SK-N-SH treated with all-trans-retinoic acid at 6 μM for 48 hours (cell line): ENCODE data around the gene SIRT2.

ENCODE experiments used
- PATZ1 ChIP-seq: fragments of 250-450 bp; sonication (Bioruptor Pico); IDR thresholded peaks from 2 replicates; pipeline ENCODE4 v1.8.0; 2020; ENCODE audit warnings: mild to moderate bottlenecking, moderate library complexity, borderline replicate concordance
- RARB ChIP-seq: fragments of 250-450 bp; sonication (Bioruptor Pico); IDR thresholded peaks from 2 replicates; pipeline ENCODE4 v1.8.0; 2021; ENCODE audit warnings: mild to moderate bottlenecking, moderate library complexity

DNA sequence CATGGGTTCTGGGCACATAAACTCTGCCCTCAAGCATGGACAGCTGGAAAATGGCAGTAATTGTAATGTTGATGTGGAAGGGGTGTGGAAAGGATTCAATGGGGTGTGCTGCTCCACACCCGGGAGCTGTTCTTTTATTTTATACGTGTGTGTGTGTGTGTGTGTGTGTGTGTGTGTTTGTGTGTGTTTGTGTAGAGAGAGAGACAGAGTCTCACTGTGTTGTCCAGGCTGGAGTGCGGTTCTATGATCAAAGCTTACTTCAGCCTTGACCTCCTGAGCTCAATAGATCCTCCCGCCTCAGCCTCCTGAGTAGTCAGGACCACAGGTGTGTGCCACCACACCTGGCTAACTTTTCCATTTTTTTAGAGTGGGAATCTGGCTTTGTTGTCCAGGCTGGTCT, 34.1 kb upstream of the SIRT2 start:
- TF ChIP-seq RARB, result no peak
- TF ChIP-seq PATZ1 (CRISPR knock-in tag), result no peak
